ENCODE results near the gene ZNF512. TPM values are rescaled to one million over a fixed set of nuclear protein-coding genes. Genes with fewer than 3 reads are reported as not detected.
"Not testable (repeated sequence)": the region's sequence is repeated elsewhere in the genome, so short reads cannot be mapped to it uniquely, and the experiment has no call there.

ZNF512 gene, protein sequence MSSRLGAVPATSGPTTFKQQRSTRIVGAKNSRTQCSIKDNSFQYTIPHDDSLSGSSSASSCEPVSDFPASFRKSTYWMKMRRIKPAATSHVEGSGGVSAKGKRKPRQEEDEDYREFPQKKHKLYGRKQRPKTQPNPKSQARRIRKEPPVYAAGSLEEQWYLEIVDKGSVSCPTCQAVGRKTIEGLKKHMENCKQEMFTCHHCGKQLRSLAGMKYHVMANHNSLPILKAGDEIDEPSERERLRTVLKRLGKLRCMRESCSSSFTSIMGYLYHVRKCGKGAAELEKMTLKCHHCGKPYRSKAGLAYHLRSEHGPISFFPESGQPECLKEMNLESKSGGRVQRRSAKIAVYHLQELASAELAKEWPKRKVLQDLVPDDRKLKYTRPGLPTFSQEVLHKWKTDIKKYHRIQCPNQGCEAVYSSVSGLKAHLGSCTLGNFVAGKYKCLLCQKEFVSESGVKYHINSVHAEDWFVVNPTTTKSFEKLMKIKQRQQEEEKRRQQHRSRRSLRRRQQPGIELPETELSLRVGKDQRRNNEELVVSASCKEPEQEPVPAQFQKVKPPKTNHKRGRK
- 6.4 and 7.4 TPM in 2 replicates for total RNA-seq

DNA sequence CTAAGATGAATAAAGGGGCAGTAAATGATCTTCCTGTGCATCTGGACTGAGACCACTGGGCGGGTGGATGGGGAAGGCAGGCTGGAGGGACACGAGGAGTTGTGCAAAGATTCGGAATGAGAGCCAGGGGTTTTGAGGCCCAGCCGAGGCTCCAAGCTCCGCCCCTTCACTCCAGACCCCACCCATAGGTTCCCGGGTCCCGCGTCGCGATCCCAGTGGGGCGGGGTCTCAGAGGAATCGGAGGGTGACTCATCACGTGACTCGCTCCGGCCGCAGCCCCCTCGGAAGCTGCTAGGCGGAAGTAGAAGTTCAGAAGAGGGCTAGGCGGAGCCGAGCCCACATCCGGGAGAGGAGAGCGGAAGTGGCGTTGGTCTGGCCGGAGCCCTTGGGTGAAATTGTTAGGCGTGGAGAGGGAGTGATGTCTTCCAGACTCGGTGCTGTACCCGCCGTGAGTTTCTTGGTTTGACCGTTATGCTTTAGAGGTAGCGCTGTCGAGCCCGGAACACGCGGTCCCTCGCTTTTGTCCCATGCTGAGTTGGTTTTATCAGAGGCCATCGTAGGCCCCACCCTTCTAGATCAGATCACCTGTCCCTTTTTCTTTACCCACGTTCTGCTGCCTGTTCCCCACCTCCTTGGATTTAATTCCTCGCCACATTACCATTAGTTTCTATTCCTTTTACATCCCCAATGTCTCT is at the start of gene ZNF512:
Gene ZNF512 (plus strand): TSS at position 348 of the 695 bp plus-strand sequence. CDS start 71 bp downstream, at position 419.
- DNase-seq (ENCODE audit: low read depth) (peak; percentile 68), FAIRE-seq (no peak)
- Histone ChIP-seq H3K27me3 (ENCODE audit: control insufficient read depth, insufficient read depth, low read length) (no peaks in the 10 kb centered on the region), H3K4me3 (ENCODE audit: low read depth, low read length) (peak within 1 kb of the TSS; percentile 49), H3K36me3 (ENCODE audit: control insufficient read depth, insufficient read depth, low read length) (no peaks in the 10 kb centered on the region)
- TF ChIP-seq, protein P1, sequence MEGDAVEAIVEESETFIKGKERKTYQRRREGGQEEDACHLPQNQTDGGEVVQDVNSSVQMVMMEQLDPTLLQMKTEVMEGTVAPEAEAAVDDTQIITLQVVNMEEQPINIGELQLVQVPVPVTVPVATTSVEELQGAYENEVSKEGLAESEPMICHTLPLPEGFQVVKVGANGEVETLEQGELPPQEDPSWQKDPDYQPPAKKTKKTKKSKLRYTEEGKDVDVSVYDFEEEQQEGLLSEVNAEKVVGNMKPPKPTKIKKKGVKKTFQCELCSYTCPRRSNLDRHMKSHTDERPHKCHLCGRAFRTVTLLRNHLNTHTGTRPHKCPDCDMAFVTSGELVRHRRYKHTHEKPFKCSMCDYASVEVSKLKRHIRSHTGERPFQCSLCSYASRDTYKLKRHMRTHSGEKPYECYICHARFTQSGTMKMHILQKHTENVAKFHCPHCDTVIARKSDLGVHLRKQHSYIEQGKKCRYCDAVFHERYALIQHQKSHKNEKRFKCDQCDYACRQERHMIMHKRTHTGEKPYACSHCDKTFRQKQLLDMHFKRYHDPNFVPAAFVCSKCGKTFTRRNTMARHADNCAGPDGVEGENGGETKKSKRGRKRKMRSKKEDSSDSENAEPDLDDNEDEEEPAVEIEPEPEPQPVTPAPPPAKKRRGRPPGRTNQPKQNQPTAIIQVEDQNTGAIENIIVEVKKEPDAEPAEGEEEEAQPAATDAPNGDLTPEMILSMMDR (IDR thresholded peaks at IDR 0.05; ENCODE audit: insufficient read depth, low read length, severe bottlenecking): peak; percentile 25

DNA sequence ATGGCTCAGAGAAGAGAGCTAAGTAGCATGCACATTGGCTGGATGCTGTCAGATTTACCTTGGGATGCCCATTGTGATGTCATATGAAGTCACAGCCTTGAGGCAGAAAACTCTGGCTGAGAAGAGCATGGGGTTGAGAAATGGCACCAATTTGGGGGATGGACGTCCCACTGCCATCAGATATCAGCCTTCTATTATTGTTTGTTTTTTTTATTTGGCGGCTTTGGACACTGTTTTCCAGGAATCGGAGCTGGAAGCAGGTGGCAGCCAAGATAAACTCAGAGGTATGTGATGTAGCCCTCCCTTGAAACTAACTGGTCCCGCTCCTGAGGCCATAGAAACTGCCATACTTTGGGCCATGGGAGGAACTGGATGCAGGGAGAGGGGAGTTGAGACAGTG is 45.6 kb upstream of the ZNF512 start:
- FAIRE-seq (no peak), DNase-seq (ENCODE audit: low read depth) (no peak)
- Histone ChIP-seq H3K27me3 (ENCODE audit: control insufficient read depth, insufficient read depth, low read length) (no peaks in the 10 kb centered on the region), H3K4me3 (ENCODE audit: low read depth, low read length) (no peak overlapping the region), H3K36me3 (ENCODE audit: control insufficient read depth, insufficient read depth, low read length) (no peaks in the 10 kb centered on the region)
- TF ChIP-seq, protein P1 (IDR thresholded peaks at IDR 0.05; ENCODE audit: insufficient read depth, low read length, severe bottlenecking): no peak

DNA sequence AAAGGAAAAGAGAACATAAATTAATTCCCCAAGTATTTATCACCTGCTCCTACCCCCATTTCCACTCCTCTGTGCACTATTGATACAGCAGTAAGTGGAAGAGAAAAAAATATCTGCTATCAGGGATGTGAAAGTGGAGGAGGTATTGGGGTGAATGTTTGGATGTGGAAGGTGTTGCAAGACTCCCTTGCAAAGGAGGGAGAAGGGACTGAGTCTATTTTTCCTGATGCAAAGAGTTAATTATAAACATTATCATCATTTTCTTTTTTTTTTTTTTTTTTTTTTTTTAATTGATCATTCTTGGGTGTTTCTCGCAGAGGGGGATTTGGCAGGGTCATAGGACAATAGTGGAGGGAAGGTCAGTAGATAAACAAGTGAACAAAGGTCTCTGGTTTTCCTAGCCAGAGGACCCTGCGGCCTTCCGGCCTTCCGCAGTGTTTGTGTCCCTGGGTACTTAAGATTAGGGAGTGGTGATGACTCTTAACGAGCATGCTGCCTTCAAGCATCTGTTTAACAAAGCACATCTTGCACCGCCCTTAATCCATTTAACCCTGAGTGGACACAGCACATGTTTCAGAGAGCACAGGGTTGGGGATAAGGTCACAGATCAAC is 43.9 kb upstream of the ZNF512 start:
- not testable (repeated sequence) for H3K4me3 ChIP-seq (ENCODE audit: low read depth, low read length); H3K27me3 ChIP-seq (ENCODE audit: control insufficient read depth, insufficient read depth, low read length); FAIRE-seq; H3K36me3 ChIP-seq (ENCODE audit: control insufficient read depth, insufficient read depth, low read length); DNase-seq (ENCODE audit: low read depth)

DNA sequence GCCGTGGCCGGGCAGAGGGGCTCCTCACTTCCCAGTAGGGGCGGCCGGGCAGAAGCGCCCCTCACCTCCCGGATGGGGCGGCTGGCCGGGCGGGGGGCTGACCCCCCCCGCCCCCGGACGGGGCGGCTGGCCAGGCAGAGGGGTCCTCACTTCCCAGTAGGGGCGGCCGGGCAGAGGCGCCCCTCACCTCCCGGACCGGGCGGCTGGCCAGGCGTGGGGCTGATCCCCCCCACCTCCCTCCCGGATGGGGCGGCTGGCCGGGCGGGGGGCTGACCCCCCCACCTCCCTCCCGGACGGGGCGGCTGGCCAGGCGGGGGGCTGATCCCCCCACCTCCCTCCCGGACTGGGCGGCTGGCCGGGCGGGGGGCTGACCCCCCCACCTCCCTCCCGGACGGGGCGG is 43.2 kb upstream of the ZNF512 start:
- not testable (repeated sequence) for H3K4me3 ChIP-seq (ENCODE audit: low read depth, low read length); H3K36me3 ChIP-seq (ENCODE audit: control insufficient read depth, insufficient read depth, low read length); H3K27me3 ChIP-seq (ENCODE audit: control insufficient read depth, insufficient read depth, low read length); DNase-seq (ENCODE audit: low read depth); FAIRE-seq

DNA sequence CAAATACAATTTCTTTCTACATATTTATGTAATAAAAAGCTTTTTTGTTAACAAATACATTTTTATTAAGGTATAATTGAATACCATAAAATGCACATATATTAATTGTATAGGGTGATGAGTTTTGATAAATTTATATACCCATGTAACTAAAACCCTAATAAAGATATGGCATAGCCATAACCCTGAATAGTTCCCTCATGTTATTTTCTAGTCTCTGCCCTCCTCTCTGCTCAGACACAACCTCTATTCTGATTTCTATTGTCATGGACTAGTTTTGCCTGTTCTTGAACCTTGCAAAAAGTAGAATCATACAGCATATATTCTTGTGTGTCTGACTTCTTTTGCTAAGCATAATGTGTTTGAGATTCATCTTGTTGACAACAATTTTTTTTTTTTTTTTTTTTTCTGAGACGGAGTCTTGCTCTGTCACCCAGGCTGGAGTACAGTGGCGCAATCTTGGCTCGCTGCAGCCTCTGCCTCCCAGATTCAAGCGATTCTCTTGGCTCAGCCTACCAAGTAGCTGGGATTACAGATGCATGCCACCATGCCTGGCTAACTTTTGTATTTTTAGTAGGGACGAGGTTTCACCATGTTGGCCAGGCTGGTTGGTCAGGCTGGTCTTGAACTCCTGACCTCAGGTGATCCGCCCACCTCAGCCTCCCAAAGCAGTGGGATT is 38.6 kb upstream of the ZNF512 start:
- Histone ChIP-seq H3K36me3 (ENCODE audit: control insufficient read depth, insufficient read depth, low read length) (no peaks in the 10 kb centered on the region), H3K27me3 (ENCODE audit: control insufficient read depth, insufficient read depth, low read length) (no peaks in the 10 kb centered on the region), H3K4me3 (ENCODE audit: low read depth, low read length) (no peak overlapping the region)
- DNase-seq (ENCODE audit: low read depth) (no peak), FAIRE-seq (no peak)
- TF ChIP-seq, protein P1 (IDR thresholded peaks at IDR 0.05; ENCODE audit: insufficient read depth, low read length, severe bottlenecking): no peak

DNA sequence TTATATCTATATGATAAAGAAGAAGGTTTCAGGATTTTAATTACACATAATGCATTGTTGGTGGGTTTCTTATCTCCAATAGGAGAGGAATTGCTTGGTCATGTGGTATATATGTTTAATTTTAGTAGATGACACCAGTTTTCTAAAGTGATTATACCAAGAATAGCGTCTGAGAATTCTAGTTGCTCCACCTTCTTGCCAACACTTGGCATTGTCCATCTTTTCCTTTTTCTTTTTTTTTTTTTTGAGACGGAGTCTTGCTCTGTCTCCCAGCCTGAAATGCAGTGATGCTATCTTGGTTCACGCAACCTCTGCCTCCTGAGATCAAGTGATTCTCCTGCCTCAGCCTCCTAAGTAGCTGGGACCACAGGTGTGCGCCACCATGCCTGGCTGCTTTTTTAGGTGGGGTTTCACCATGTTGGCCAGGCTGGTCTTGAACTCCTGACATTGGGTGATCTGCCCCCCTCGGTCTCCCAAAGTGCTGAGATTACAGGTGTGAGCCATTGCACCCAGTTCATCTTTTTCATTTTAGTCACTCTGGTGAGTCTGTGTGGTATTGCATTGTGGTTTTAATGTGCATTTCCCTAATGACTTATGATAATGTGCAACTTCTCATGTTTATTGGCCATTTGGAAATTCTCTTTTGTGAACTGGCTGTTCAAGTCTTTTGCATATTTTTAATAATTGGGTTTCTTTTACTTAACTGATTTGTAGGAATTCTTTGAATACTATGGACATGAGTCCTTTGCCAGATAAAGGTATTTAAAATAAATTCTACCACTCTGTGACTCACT is 37.3 kb upstream of the ZNF512 start:
- no peaks in the 10 kb centered on the region for H3K27me3 ChIP-seq (ENCODE audit: control insufficient read depth, insufficient read depth, low read length)
- no peaks in the 10 kb centered on the region for H3K36me3 ChIP-seq (ENCODE audit: control insufficient read depth, insufficient read depth, low read length)
- FAIRE-seq (no peak), DNase-seq (ENCODE audit: low read depth) (peak; percentile 76)
- no peak overlapping the region for H3K4me3 ChIP-seq (ENCODE audit: low read depth, low read length)
- TF ChIP-seq, protein P1 (IDR thresholded peaks at IDR 0.05; ENCODE audit: insufficient read depth, low read length, severe bottlenecking): no peak

Data from bronchial epithelial cell (primary cell).